ENCODE measurements around the gene NCAPD3. TPM values are rescaled to one million over a fixed set of nuclear protein-coding genes. Genes with fewer than 3 reads are reported as not detected.

Gene NCAPD3
- total and polyA plus RNA-seq, 9 of the 15 experiments (the other 6 are each of a cell fraction or from before 2014, with no cell fraction given), result 23.6 to 80.6 (median 58.6) TPM

DNA sequence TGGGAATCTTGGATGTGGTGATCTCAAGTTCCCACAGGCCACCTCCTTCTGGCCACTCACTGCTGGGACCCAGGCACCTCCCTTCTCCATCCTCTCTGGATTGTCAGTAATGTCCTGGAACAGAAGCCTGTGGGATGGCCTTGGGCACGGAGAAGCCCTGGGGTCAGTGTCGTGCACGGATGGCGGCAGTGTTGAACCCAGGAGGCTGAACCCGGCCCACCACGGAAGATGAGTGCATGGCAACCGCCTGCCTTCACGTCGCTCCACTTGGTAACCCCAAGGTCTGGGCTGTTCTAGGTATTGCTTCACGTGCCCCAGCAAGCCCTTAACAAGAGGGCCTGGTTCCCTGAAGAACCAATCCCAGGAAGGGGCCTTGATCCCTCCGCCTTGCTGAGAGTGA lies 22.3 kb upstream of the NCAPD3 start:
- no peak overlapping the region for H3K4me3 ChIP-seq
- H3K27me3 ChIP-seq (ENCODE audit: control insufficient read depth in 2 of 2, insufficient read depth in 2 of 2, low read length in 2 of 2), result no peaks in the 10 kb centered on the region
- H3K27ac ChIP-seq (ENCODE audit: extremely low read depth, low read depth, low read length), result no peak overlapping the region
- BruUV-seq (replicated peaks), result no TSS peak
- ATAC-seq, result no peak
- H3K9me1 ChIP-seq (ENCODE audit: control insufficient read depth, insufficient read depth, low read length), result no peaks in the 10 kb centered on the region
- H3K36me3 ChIP-seq (ENCODE audit: control insufficient read depth, insufficient read depth, low read length), result peaks cover 96% of the 10 kb centered on the region
- H3K79me2 ChIP-seq (ENCODE audit: control insufficient read depth, insufficient read depth, low read length), result no peaks in the 10 kb centered on the region
- no peak overlapping the region for H2AFZ ChIP-seq (ENCODE audit: low read depth, low read length)
- no peak overlapping the region for H3K9ac ChIP-seq (ENCODE audit: insufficient read depth in 1 of 2, low read depth in 2 of 2, low read length in 2 of 2)
- H4K20me1 ChIP-seq (replicated peaks; ENCODE audit: control insufficient read depth, insufficient read depth, low read length), result no peaks in the 10 kb centered on the region
- intact Hi-C loops (cut with micrococcal nuclease), result no loop called here
- no peak for DNase-seq (ENCODE audit: extremely low read depth in 1 of 4, low spot score in 3 of 4)
- H3K4me1 ChIP-seq (replicated peaks in 1 of 2; ENCODE audit: control insufficient read depth in 2 of 2, insufficient read depth in 2 of 2, low read length in 2 of 2), result peaks cover 0 to 9% of the 10 kb centered on the region in 2 experiments; a peak in 1 of 5 replicates
- no peak for FAIRE-seq
- in situ Hi-C loops (cut with MboI), result no loop called here
- ChIA-PET POLR2A (interaction anchor here (0.8 kb wide), 1 partner anchor 196 kb away, joined by 4 read pairs; no protein-coding TSS in a partner anchor), CTCF (ENCODE audit: low intra/inter-chr PET ratio) (no interaction called here)
- H3K4me2 ChIP-seq (ENCODE audit: insufficient read depth, low read length), result no peak overlapping the region
- WGBS (ENCODE audit: insufficient coverage, low coverage, missing lambda C conversion rate), result 97% methylated on average over 9 of the region's 11 CpGs
- no peaks in the 10 kb centered on the region for H3K9me3 ChIP-seq (replicated peaks; ENCODE audit: control insufficient read depth, insufficient read depth, low read depth, low read length)
- no peak for TF ChIP-seq ELF4 (CRISPR knock-in tag; IDR thresholded peaks at IDR 0.05)
- no peak for TF ChIP-seq RFX7 (CRISPR knock-in tag; IDR thresholded peaks at IDR 0.05)
- TF ChIP-seq ZNF134 (CRISPR knock-in tag; conservative IDR thresholded peaks at IDR 0.05), result no peak
- TF ChIP-seq ZNF436 (CRISPR knock-in tag; IDR thresholded peaks at IDR 0.05), result no peak
- TF ChIP-seq CBX2 (IDR thresholded peaks at IDR 0.05; ENCODE audit: insufficient read depth, low read length, poor library complexity, severe bottlenecking), result no peak
- TF ChIP-seq CTCFL (IDR thresholded peaks at IDR 0.05; ENCODE audit: borderline replicate concordance, insufficient read depth, low read depth, low read length, poor library complexity, severe bottlenecking), result no peak
- TF ChIP-seq SNRNP70 (optimal IDR thresholded peaks at IDR 0.05; ENCODE audit: low read depth, low read length), result no peak
- TF ChIP-seq HMGXB4 (CRISPR knock-in tag; IDR thresholded peaks at IDR 0.05), result no peak
- no peak for TF ChIP-seq HDAC1 (IDR thresholded peaks at IDR 0.05)
- TF ChIP-seq KLF16 (IDR thresholded peaks at IDR 0.05), result no peak
- TF ChIP-seq, protein P1, sequence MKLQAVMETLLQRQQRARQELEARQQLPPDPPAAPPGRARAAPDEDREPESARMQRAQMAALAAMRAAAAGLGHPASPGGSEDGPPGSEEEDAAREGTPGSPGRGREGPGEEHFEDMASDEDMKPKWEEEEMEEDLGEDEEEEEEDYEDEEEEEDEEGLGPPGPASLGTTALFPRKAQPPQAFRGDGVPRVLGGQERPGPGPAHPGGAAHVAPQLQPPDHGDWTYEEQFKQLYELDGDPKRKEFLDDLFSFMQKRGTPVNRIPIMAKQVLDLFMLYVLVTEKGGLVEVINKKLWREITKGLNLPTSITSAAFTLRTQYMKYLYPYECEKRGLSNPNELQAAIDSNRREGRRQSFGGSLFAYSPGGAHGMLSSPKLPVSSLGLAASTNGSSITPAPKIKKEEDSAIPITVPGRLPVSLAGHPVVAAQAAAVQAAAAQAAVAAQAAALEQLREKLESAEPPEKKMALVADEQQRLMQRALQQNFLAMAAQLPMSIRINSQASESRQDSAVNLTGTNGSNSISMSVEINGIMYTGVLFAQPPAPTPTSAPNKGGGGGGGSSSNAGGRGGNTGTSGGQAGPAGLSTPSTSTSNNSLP (IDR thresholded peaks at IDR 0.05; ENCODE audit: borderline replicate concordance, low read depth, low read length), result no peak
- TF ChIP-seq MTF1 (CRISPR knock-in tag; IDR thresholded peaks at IDR 0.05; ENCODE audit: borderline replicate concordance), result no peak
- TF ChIP-seq, protein P2, sequence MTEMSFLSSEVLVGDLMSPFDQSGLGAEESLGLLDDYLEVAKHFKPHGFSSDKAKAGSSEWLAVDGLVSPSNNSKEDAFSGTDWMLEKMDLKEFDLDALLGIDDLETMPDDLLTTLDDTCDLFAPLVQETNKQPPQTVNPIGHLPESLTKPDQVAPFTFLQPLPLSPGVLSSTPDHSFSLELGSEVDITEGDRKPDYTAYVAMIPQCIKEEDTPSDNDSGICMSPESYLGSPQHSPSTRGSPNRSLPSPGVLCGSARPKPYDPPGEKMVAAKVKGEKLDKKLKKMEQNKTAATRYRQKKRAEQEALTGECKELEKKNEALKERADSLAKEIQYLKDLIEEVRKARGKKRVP (CRISPR knock-in tag; IDR thresholded peaks at IDR 0.05), result no peak
- TF ChIP-seq TAL1 (IDR thresholded peaks at IDR 0.05), result no peak
